Pancreas (tissue), 10 donors: ENCODE data around the gene FGB. TPM values are rescaled to one million over a fixed set of nuclear protein-coding genes. Genes with fewer than 3 reads are reported as not detected.

Experiments used
- ATAC-seq, 4 donors: fragments of 200-7000 bp; cut with Tn5 transposase; one replicate each; pipeline versions ENCODE4 v1.8.0 to v1.9.1; 2020; ENCODE audit warnings: mild to moderate bottlenecking in 4 of 4, moderate library complexity in 4 of 4
- DNase-seq, 6 donors: peaks; one replicate each; pipeline ENCODE4 v3.0.0-alpha.2; 2020
- FAIRE-seq: peaks from 2 replicates; lab custom pipeline; 2012; peaks lifted over from hg19 to GRCh38; lab: Jason Lieb, UNC
- H3K27ac ChIP-seq, 4 donors: fragments of 200-600 bp; sonication (generic); 1 replicate in 3 of 4; 2 replicates in 1 of 4; pipeline versions ENCODE4 v1.5.0 to v1.8.0; 2020
- H3K27me3 ChIP-seq, 4 donors: fragments of 200-600 bp; one replicate each; pipeline ENCODE4 v1.8.0; 2021
- H3K36me3 ChIP-seq, 3 donors: fragments of 200-600 bp; sonication (generic) in 1 of 3; one replicate each; pipeline versions ENCODE4 v1.5.0 to v1.8.0; 2020 to 2021
- H3K4me1 ChIP-seq, 3 donors: fragments of 200-600 bp; one replicate each; pipeline ENCODE4 v1.8.0; 2021
- H3K4me3 ChIP-seq, 4 donors: fragments of 200-600 bp; sonication (generic) in 2 of 4; one replicate each; pipeline versions ENCODE4 v1.5.0 to v1.8.0; 2020 to 2021
- H3K9me3 ChIP-seq, 4 donors: fragments of 200-600 bp; one replicate each; pipeline ENCODE4 v1.8.0; 2021
- WGBS, 2 donors: extraction: QIAGEN DNeasy Blood & Tissue Kit; methylation state at CpG; one replicate each; pipeline ENCODE4 v1.1.7; 2013; 5-methylcytosine and 5-hydroxymethylcytosine counted together
- intact Hi-C, 3 donors: fragments of 100-400 bp; cut with DNase I; formaldehyde crosslinking; loops; one replicate each; pipeline versions ENCODE4 v1.11.1 to v1.14.2; 2022
- polyA plus RNA-seq, 2 donors: library from polyadenylated mRNA; stranded (reverse); fragments of 200-250 nt; gene quantifications; one replicate each; pipeline ENCODE4 v1.2.3, GENCODE V29; 2013
- total RNA-seq, 6 donors: library from RNA; stranded (reverse); fragmentation: NEBNext Ultra II Directional in 4 of 6; extraction: Animal tissue kit (Norgen Biotek cat#: 25700) in 4 of 6; gene quantifications; one replicate each; pipeline versions ENCODE4 v1.2.1 to v1.2.4, GENCODE V29; 2021 to 2023
- TF ChIP-seq, protein P1 (sequence below), 4 donors: fragments of 200-600 bp; sonication (generic) in 3 of 4; IDR thresholded peaks; one replicate each; pipeline versions ENCODE4 v1.5.0 to v1.8.0; 2021; ENCODE audit warnings: antibody characterized with exemption in 4 of 4
- donor health status: healthy with polysubstance abuse.
- donor health status: DM: no; HTN: no; CAD: no; lungs with moderate emphysema.
- donor health status: DM: no; HTN: no; CAD: no.
- donor health status: control.
- donor health status: control.
- donor health status: Bipolar disorder and iron deficiency.
- donor health status: DM: yes; HTN: yes; CAD: no.
- donor health status: DM: no; HTN: no; CAD: no.
- donor health status: DM: no; HTN: no; CAD: no.
- donor health status: DM: yes; HTN: yes; CAD: no.

The FGB gene
- total and polyA plus RNA-seq, 8 donors, result 0.20 to 6.6 (median 1.3) TPM; not detected in 2

DNA sequence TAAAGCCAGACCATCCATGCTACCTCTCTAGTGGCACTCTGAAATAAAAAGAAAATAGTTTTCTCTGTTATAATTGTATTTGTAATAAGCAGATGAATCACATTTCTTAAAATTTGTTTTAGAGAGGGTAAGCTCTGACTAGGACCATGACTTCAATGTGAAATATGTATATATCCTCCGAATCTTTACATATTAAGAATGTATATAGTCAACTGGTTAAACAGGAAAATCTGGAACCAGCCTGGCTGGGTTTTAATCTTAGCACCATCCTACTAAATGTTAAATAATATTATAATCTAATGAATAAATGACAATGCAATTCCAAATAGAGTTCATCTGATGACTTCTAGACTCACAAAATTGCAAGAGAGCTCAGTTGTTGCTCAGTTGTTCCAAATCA is 1.5 kb downstream of the FGB start:
- TF ChIP-seq, protein P1, sequence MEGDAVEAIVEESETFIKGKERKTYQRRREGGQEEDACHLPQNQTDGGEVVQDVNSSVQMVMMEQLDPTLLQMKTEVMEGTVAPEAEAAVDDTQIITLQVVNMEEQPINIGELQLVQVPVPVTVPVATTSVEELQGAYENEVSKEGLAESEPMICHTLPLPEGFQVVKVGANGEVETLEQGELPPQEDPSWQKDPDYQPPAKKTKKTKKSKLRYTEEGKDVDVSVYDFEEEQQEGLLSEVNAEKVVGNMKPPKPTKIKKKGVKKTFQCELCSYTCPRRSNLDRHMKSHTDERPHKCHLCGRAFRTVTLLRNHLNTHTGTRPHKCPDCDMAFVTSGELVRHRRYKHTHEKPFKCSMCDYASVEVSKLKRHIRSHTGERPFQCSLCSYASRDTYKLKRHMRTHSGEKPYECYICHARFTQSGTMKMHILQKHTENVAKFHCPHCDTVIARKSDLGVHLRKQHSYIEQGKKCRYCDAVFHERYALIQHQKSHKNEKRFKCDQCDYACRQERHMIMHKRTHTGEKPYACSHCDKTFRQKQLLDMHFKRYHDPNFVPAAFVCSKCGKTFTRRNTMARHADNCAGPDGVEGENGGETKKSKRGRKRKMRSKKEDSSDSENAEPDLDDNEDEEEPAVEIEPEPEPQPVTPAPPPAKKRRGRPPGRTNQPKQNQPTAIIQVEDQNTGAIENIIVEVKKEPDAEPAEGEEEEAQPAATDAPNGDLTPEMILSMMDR (IDR thresholded peaks at IDR 0.05), result no peak
- 80 to 89% methylated on average over 1 of the region's 1 CpG for WGBS, 2 donors
- Histone ChIP-seq H3K4me3 (no peak overlapping the region), H3K27me3 (no peaks in the 10 kb centered on the region), H3K9me3 (no peaks in the 10 kb centered on the region), H3K36me3 (no peaks in the 10 kb centered on the region), H3K4me1 (peaks cover 0 to 5% (median 0%) of the 10 kb centered on the region in 3 donors), H3K27ac (no peak overlapping the region)
- FAIRE-seq (no peak), ATAC-seq (no peak), DNase-seq (no peak)
- intact Hi-C loops, result no loop called here

DNA sequence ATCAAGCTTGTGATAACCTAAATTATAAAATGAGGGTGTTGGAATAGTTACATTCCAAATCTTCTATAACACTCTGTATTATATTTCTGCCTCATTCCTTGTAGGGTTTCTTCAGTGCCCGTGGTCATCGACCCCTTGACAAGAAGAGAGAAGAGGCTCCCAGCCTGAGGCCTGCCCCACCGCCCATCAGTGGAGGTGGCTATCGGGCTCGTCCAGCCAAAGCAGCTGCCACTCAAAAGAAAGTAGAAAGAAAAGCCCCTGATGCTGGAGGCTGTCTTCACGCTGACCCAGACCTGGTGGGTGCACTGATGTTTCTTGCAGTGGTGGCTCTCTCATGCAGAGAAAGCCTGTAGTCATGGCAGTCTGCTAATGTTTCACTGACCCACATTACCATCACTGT is 2.9 kb downstream of the FGB start:
- TF ChIP-seq, protein P1 (IDR thresholded peaks at IDR 0.05), result no peak
- Histone ChIP-seq H3K36me3 (no peaks in the 10 kb centered on the region), H3K4me1 (no peaks in the 10 kb centered on the region), H3K9me3 (no peaks in the 10 kb centered on the region), H3K27ac (no peak overlapping the region), H3K27me3 (no peaks in the 10 kb centered on the region), H3K4me3 (no peak overlapping the region)
- ATAC-seq, result no peak
- no peak for DNase-seq
- no peak for FAIRE-seq
- 80 to 86% methylated on average over 6 of the region's 6 CpGs for WGBS, 2 donors
- intact Hi-C loops, result no loop called here

DNA sequence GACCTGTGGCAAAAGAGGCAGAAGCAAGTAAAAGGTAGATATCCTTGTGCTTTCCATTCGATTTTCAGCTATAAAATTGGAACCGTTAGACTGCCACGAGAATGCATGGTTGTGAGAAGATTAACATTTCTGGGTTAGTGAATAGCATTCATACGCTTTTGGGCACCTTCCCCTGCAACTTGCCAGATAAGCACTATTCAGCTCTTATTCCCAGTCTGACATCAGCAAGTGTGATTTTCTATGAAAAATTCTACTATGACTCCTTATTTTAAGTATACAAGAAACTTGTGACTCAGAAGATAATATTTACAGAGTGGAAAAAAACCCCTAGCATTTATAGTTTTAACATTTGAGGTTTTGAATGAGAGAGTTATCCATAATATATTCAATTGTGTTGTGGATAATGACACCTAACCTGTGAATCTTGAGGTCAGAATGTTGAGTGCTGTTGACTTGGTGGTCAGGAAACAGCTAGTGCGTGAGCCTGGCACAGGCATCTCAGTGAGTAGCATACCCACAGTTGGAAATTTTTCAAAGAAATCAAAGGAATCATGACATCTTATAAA is 3.9 kb downstream of the FGB start:
- no peak overlapping the region for H3K4me3 ChIP-seq
- H3K36me3 ChIP-seq, result no peaks in the 10 kb centered on the region
- no peaks in the 10 kb centered on the region for H3K27me3 ChIP-seq
- intact Hi-C loops, result no loop called here
- H3K9me3 ChIP-seq, result no peaks in the 10 kb centered on the region
- TF ChIP-seq, protein P1 (IDR thresholded peaks at IDR 0.05), result no peak
- no peak overlapping the region for H3K27ac ChIP-seq
- ATAC-seq, result no peak
- no peaks in the 10 kb centered on the region for H3K4me1 ChIP-seq
- WGBS, 2 donors, result 67 to 75% methylated on average over 5 of the region's 5 CpGs
- no peak for DNase-seq
- FAIRE-seq, result no peak

DNA sequence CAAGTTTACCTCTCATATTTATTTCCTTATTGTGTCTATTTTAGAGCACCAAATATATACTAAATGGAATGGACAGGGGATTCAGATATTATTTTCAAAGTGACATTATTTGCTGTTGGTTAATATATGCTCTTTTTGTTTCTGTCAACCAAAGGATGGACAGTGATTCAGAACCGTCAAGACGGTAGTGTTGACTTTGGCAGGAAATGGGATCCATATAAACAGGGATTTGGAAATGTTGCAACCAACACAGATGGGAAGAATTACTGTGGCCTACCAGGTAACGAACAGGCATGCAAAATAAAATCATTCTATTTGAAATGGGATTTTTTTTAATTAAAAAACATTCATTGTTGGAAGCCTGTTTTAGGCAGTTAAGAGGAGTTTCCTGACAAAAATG is 6.2 kb downstream of the FGB start:
- intact Hi-C loops, result no loop called here
- ATAC-seq (no peak), FAIRE-seq (no peak), DNase-seq (no peak)
- Histone ChIP-seq H3K4me1 (no peaks in the 10 kb centered on the region), H3K4me3 (no peak overlapping the region), H3K27me3 (no peaks in the 10 kb centered on the region), H3K36me3 (no peaks in the 10 kb centered on the region), H3K27ac (no peak overlapping the region), H3K9me3 (no peaks in the 10 kb centered on the region)
- 45 to 48% methylated on average over 3 of the region's 3 CpGs for WGBS, 2 donors
- TF ChIP-seq, protein P1 (IDR thresholded peaks at IDR 0.05), result no peak

DNA sequence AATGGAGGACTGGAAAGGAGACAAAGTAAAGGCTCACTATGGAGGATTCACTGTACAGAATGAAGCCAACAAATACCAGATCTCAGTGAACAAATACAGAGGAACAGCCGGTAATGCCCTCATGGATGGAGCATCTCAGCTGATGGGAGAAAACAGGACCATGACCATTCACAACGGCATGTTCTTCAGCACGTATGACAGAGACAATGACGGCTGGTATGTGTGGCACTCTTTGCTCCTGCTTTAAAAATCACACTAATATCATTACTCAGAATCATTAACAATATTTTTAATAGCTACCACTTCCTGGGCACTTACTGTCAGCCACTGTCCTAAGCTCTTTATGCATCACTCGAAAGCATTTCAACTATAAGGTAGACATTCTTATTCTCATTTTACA is 6.8 kb downstream of the FGB start:
- intact Hi-C loops, result no loop called here
- WGBS, 2 donors, result 76 to 83% methylated on average over 5 of the region's 5 CpGs
- FAIRE-seq, result no peak
- no peaks in the 10 kb centered on the region for H3K9me3 ChIP-seq
- H3K4me3 ChIP-seq, result no peak overlapping the region
- no peak overlapping the region for H3K27ac ChIP-seq
- no peak for DNase-seq
- H3K4me1 ChIP-seq, result no peaks in the 10 kb centered on the region
- H3K27me3 ChIP-seq, result no peaks in the 10 kb centered on the region
- TF ChIP-seq, protein P1 (IDR thresholded peaks at IDR 0.05), result no peak
- no peak for ATAC-seq
- H3K36me3 ChIP-seq, result no peaks in the 10 kb centered on the region
